Fibroblast of the aortic adventitia (primary cell): ENCODE data around the gene MBD5. TPM values are rescaled to one million over a fixed set of nuclear protein-coding genes. Genes with fewer than 3 reads are reported as not detected.

Experiments used
- DNase-seq: peaks from one replicate; pipeline ENCODE4 v3.0.0-alpha.2; 2010; ENCODE audit warnings: low read depth
- H3K4me3 ChIP-seq: 2 replicates; pipeline ENCODE4 v1.5.1; 2011; ENCODE audit warnings: low read depth, mild to moderate bottlenecking, control low read depth, low read length, moderate library complexity
- total RNA-seq: library from RNA; depleted of rRNA; stranded (reverse); fragments of >200 nt; gene quantifications from 2 replicates; pipeline ENCODE4 v1.2.3, GENCODE V29; 2012; ENCODE audit warnings: low replicate concordance
- TF ChIP-seq, protein P1 (sequence below): IDR thresholded peaks from 2 replicates; pipeline ENCODE4 v1.5.1; 2011; ENCODE audit warnings: mild to moderate bottlenecking, low read length, control low read depth, inconsistent platforms; ENCODE audit not compliant: insufficient read depth

The MBD5 gene
- total RNA-seq, 1 donor, result 41.4 TPM

DNA sequence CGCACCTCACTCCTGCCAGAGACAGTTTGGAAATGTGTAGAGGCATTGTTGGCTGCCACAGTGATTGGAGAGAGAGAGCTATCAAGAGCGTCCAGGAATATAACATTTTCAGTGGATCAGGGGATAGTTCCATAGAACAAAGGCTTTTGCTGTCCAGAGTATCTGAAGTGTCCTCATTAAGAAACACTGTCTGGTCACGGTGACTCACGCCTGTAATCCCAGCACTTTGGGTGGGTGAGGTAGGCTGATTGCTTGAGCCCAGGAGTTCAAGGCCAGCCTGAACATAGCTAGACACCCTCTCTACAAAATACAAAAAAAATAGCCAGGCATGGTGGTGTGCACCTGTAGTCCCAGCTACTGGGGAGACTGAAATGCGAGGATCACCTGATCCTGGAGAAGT lies 231.1 kb downstream of the MBD5 start:
- no peak overlapping the region for H3K4me3 ChIP-seq
- DNase-seq, result no peak
- TF ChIP-seq, protein P1, sequence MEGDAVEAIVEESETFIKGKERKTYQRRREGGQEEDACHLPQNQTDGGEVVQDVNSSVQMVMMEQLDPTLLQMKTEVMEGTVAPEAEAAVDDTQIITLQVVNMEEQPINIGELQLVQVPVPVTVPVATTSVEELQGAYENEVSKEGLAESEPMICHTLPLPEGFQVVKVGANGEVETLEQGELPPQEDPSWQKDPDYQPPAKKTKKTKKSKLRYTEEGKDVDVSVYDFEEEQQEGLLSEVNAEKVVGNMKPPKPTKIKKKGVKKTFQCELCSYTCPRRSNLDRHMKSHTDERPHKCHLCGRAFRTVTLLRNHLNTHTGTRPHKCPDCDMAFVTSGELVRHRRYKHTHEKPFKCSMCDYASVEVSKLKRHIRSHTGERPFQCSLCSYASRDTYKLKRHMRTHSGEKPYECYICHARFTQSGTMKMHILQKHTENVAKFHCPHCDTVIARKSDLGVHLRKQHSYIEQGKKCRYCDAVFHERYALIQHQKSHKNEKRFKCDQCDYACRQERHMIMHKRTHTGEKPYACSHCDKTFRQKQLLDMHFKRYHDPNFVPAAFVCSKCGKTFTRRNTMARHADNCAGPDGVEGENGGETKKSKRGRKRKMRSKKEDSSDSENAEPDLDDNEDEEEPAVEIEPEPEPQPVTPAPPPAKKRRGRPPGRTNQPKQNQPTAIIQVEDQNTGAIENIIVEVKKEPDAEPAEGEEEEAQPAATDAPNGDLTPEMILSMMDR, result no peak

DNA sequence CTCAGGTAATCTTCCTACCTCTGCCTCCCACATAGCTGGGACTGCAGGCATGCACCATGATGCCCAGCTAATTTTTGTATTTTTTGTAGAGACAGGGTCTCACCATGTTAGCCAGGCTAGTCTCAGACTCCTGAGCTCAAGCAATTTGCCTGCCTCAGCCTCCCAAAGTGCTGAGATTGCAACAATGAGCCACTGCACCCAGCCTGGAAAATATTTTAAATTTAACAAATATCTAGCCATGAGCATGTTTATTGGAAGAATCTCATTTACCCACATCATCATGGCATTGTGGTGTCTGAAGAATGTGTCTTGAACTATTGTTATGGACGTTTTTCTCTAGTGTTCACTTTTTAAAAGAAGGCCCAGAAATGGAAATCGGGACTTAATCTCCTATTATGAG lies 231.8 kb downstream of the MBD5 start:
- TF ChIP-seq, protein P1, result no peak
- no peak overlapping the region for H3K4me3 ChIP-seq
- no peak for DNase-seq

DNA sequence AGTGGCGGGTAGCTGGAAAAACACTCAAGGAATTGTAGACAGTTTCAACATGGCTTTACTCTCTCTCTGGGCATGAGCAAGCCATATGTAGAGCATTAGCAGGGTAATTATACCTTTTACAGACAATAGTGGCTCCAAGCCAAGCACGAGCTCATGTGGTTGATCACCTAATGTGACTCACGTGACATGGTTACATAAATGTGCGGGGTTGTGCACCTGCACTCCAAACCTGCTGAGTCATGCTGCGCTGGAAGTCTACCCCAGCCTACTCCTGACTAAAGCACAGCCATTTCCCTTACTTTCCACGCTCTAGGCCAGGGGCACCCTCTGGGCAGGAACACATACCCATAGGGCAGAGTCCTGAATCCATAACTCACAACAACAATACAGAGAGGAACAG lies 232.8 kb downstream of the MBD5 start:
- TF ChIP-seq, protein P1, result no peak
- H3K4me3 ChIP-seq, result no peak overlapping the region
- DNase-seq, result no peak

DNA sequence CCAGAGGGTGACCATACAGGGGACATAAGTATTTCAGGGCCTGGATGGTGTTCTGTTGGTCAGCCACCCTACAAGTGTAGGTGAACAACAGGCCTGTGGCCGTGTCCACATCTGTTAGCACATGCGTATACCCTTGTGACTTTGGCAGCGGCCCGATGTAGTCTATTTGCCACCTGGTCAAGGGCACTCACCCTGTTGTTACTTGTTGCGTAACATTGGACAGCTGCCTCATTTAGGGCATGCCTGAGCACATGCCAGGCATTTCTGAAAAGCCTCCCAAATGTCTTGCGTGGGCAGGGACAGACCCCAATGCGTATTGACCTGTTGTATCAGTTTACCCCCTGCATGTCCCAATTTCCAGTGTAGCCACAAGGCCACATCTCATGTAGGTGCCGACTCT lies 235.0 kb downstream of the MBD5 start:
- H3K4me3 ChIP-seq, result no peak overlapping the region
- no peak for DNase-seq
- TF ChIP-seq, protein P1, result no peak

DNA sequence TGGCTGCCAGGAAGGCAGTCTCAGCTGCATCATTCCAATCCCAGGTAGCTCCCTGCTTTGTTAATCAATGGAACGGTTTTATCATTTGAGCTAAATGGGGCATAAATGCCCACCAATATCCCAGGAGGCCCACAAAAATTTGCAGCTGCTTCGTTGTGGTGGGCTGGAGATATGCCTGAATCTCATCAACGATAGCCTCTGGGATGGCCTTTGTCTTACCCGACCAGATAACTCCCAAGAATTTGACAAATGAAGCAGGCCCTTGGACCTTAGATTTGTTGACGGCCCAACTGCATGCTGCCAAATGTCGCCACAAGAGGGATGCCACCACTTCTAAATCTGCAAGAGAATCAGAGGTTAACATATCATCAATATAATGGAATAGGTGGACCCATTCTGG lies 236.4 kb downstream of the MBD5 start:
- DNase-seq, result no peak
- no peak overlapping the region for H3K4me3 ChIP-seq
- TF ChIP-seq, protein P1, result no peak

DNA sequence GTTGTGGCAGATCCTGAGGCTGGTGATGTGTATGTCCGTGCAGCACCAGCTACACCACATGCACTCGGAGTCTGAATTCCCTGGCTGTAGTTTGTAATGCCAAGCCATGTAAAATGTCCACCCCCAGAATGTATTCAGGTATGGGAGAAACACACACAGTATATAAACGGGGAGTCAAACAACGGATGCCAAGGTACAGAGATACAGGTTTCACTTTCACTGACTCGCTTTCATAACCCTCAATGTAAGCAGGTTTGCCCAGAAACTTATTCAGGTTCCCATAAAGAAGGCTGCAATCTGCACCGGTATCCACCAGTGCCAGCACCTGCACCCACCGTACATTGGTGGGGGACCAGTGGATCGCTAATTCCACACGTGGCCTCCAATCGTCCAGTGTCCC lies 237.2 kb downstream of the MBD5 start:
- TF ChIP-seq, protein P1, result no peak

DNA sequence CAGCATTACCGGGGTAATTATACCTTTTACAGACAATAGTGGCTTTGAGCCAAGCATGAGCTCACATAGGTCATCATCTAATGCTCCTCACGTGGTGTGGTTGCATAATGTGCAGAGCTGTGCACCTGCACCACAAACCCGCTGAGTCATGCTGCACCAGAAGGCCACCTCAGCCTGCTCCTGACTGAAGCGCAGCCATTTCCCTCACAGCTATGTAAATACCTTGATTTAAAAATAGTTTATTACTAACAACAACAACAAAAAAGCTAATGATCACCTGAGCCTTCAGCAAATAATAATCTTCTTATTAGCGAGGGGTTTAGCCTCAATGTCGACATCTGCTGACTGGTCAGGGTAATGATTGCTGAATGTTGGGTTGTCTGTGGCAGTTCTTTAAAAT lies 238.8 kb downstream of the MBD5 start:
- no peak overlapping the region for H3K4me3 ChIP-seq
- TF ChIP-seq, protein P1, result no peak
- no peak for DNase-seq

More for the DNA sequence above, 237.2 kb downstream of the MBD5 start:
- DNase-seq, result no peak
- no peak overlapping the region for H3K4me3 ChIP-seq
